ENCODE data around the gene CYLD.
A peak's percentile ranks its signal among the peaks of the same experiment; 100 is the strongest.

CYLD gene

GRCh38 chr16:50821586-50821985, 79.7 kb downstream of the CYLD start:
- no peak for DNase-seq

GRCh38 chr16:50822671-50823070, 80.8 kb downstream of the CYLD start:
- DNase-seq = no peak

- no peak for DNase-seq
These were observed 85.0 kb downstream of the CYLD start for GRCh38 chr16:50826797-50827316.

- DNase-seq = no peak
These were observed 86.3 kb downstream of the CYLD start for GRCh38 chr16:50828164-50828702.

GRCh38 chr16:50830698-50831097, 88.8 kb downstream of the CYLD start:
- DNase-seq = no peak

- DNase-seq = no peak
These were observed 89.9 kb downstream of the CYLD start for GRCh38 chr16:50831751-50832150.

GRCh38 chr16:50833929-50834328, 92.0 kb downstream of the CYLD start:
- no peak for DNase-seq

- no peak for DNase-seq
These were observed 92.8 kb downstream of the CYLD start for GRCh38 chr16:50834701-50835100.

- no peak for DNase-seq
These were observed 93.6 kb downstream of the CYLD start for GRCh38 chr16:50835358-50836060.

GRCh38 chr16:50836121-50836621, 94.3 kb downstream of the CYLD start:
- DNase-seq = no peak

GRCh38 chr16:50837324-50837723, 95.4 kb downstream of the CYLD start:
- no peak for DNase-seq

- DNase-seq = no peak
These were observed 96.3 kb downstream of the CYLD start for GRCh38 chr16:50838165-50838564.

- no peak for DNase-seq
These were observed 97.0 kb downstream of the CYLD start for GRCh38 chr16:50838885-50839284.

GRCh38 chr16:50839356-50839755, 97.5 kb downstream of the CYLD start:
- DNase-seq = no peak

GRCh38 chr16:50839920-50840729, 98.2 kb downstream of the CYLD start:
- no peak for DNase-seq

- peak; percentile 21 for DNase-seq
These were observed 99.4 kb downstream of the CYLD start for GRCh38 chr16:50841081-50841886.

GRCh38 chr16:50842013-50842505, 100.2 kb downstream of the CYLD start:
- no peak for DNase-seq

GRCh38 chr16:50842589-50842988, 100.7 kb downstream of the CYLD start:
- DNase-seq = no peak

GRCh38 chr16:50844840-50845239, 103.0 kb downstream of the CYLD start:
- no peak for DNase-seq

GRCh38 chr16:50845296-50845695, 103.4 kb downstream of the CYLD start:
- DNase-seq = no peak

GRCh38 chr16:50846511-50846910, 104.6 kb downstream of the CYLD start:
- DNase-seq = no peak

GRCh38 chr16:50847166-50847565, 105.3 kb downstream of the CYLD start:
- no peak for DNase-seq
